CD4-positive, alpha-beta T cell treated with Interferon gamma for 1 hour (primary cell): ENCODE data around the gene ANKRD13B.

Experiments used
- DNase-seq: peaks from one replicate; pipeline ENCODE4 v3.0.0-alpha.2; 2020

The ANKRD13B gene

DNA sequence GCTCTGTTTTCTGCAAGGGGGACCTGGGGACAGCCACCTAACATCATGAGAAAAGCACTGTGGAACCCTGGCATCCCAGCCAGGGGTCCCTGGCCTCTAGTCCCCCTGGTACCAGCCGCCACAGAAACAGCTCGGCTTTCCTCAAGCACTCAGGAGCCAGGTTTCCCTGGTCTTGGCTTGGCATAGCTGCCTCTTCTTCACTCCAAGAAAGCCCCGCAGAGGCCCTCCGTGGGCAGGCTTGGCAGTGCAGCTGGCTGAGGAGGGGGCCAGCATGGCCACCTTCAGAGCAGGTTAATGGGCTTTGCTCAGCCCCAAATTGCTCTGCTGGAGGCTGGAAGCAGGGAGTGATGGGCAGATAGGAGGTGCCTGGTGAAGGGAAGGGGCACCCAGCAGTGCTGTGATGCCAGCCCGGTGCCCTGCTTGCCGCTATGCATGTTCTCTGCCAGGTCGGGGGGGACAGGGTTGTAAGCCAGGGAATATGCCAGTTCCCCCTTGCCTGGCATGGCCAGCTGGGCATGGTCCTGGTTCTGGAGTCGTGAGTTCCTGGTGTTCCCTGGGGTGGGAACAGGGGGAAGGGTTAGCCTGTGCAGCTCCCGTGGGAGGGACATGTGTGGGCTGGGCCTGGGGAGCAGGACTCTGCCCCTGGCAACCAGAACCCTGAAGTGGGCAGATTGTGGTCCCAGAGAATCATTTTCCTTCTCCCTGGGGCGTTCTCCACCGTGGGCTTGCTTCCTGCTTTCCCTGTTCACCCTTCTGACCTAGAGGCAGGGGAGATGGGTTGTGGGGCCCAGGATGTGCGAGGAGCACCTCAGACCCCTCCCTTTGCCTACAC, 3.2 kb downstream of the ANKRD13B start:
- DNase-seq: no peak

DNA sequence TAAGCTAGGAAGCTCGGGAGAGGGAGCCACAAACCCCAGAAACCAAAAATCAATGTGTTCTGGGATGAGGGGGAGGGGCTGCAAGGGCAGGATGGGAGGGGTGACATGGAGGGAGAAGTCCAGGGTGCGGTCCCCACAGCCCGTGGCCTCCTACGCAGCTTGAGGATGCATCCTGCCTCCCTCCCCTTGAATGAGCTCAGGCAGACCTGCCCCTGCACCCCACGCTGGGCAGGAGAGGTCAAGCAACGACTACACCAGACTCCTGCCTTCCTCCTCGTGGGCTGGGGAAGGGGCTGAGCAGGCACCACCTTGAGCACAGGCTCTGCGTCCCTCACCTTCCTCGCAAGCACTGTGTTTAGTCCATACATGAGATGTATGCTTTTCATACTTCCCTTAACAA, 3.9 kb downstream of the ANKRD13B start:
- no peak for DNase-seq

DNA sequence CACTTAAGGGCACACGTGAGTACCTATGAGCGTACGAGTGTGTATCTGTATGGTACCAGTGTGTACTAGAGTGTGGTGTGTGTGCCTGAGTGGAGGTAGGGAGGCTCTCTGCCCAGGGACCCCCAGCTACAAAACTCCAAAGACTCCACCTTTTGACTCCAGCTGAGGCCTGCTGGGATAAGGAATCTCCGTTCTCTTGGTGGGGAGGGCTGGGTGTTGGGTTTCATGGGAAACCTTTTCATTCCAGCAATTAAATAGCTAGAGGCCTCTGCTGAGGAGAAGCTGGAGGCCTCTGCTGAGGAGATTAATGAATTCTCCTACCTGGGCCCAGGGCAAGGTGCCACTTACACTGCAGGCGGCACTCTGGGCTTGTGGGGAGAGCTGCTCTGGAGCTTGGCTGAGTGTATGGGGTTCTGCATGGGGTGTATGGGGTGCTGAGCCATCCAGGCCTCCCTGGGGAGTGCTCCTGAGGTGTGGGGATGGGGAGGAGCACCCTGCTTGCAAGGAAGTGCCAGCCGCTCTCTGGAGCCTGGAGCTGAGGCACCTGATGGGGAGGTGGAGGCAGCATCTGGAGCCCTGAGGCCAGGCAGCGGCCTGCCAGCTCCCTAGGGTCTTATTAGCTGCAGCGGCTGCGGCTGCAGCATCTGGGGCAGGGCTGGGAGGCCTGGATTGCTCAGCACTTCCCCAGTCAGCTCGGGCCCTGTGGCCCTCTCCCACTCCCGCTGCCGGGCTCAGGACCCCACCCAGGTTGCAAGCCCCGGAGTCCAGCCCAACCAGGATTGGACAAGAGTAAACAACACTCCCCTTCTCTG, 4.6 kb downstream of the ANKRD13B start:
- DNase-seq: no peak

DNA sequence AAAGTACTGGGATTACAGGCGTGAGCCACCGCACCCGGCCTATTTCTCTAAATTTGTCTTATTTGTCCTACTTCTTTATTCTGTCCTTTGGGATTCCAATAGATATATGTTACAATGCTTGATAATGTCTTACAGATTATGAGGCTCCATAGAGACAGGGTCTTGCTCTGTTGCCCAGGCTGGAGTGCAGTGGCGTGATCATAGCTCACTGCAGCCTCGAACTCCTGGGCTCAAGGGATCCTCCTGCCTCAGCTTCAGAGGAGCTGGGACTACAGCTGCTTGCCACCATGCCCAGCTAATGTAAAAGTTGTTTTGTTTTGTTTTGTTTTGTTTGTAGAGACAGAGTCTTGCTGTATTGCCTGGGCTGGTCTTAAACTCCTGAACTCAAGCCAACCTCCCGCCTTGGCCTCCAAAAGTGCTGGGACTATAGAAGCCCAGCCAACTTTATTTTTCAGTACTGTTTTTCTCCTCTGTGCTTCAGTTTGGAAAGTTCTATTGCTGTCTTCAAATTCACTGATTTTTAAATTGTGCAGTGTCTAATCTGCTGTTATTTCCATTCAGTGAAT, 10.3 kb downstream of the ANKRD13B start:
- no peak for DNase-seq

DNA sequence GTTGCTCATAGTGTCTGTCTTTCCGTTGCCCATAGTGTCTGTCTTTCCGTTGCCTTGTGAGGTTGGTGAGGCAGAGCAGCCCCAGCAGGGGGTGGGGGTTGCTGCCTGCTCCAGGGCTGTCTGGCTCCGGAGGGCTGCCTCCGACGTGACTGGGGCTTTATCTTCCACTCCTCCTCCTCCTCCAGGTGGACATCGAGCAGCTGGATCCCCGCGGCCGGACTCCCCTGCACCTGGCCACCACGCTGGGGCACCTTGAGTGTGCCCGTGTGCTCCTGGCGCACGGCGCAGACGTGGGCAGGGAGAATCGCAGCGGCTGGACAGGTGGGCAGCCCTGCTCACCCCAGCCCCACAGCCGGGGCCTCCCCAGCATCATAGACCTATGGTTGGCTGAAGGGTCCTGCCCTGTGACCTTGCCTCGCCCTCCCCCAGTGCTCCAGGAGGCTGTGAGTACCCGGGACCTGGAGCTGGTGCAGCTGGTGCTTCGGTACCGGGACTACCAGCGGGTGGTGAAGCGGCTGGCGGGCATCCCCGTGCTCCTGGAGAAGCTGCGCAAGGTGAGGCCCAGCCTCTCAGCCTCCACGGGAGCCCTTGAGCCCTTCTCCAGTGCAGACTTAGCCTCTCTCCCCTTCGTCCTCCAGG, 14.7 kb downstream of the ANKRD13B start:
- no peak for DNase-seq

DNA sequence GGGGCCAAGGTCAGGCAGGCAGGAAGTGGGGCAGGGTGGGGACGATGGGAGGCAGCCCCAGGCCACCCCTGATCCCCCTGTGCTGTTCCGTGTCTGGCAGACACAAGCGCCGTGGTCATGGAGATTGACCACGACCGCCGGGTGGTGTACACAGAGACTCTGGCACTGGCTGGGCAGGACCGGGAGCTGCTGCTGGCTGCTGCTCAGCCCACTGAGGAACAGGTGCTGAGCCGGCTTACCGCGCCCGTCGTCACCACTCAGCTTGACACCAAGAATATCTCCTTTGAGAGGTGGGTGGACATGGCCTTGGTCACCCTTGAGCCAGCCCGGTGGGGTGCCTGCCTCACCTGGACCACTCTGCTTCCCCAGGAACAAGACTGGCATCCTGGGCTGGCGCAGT, 16.1 kb downstream of the ANKRD13B start:
- no peak for DNase-seq

DNA sequence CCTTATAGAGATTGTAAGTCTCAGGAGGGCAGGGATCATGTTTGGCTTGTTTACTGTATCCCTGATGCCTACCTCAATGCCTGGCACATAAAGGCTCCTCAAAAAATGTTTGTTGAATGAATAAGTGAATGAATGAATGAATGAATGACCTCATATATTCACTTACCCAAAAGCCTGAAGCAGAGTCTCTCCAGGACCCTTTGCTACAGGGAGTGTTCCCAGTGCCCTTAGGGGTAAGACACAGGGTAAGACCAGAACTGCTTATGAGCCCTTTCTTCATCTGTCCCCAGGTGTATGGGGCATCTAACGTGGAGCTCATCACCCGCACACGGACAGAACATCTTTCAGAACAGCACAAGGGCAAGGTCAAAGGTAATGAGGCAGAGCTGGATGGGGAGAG, 17.5 kb downstream of the ANKRD13B start:
- no peak for DNase-seq

DNA sequence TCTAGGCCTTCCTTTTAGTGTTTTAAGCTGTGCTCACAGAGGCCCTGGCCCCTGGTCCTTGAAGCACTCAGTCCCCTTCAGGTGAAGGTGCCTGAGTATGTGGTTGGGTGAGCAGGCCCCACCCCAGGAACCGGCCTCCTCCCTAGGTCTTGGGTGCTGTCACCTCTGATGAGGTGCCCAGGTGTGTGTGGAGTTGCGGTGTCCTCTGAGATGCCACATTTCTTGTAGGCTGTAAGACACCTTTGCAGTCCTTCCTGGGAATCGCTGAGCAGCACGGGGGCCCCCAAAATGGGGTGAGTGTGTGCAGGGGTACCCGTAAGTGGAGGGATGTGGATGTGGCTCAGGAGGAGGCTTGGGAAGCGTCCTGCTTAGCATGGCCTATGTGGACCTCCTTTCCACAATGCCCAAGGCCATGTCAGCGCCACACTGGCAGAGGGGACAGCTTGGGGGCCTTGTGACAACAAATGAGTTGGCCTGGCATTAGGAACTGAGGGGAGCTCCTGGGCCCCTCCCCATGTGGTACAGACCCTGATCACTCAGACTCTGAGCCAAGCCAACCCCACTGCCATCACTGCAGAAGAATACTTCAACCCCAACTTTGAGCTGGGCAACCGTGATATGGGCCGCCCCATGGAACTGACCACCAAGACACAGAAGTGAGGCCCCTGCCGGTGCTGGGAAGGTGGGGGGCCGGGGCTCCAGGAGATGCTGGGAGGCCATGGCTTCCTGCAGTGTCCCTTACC, 18.6 kb downstream of the ANKRD13B start:
- DNase-seq: no peak

DNA sequence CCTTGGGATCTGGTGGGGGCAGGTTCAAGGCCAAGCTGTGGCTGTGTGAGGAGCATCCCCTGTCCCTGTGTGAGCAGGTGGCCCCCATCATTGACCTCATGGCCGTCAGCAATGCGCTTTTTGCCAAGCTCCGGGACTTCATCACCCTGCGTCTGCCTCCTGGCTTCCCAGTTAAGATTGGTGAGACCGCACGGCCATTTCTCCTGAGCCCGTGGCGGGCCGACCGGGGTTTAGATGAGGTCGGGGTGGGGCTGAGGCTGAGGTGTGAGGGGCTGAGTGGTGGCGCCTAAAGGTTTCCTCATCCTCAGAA, 19.1 kb downstream of the ANKRD13B start:
- DNase-seq: no peak

DNA sequence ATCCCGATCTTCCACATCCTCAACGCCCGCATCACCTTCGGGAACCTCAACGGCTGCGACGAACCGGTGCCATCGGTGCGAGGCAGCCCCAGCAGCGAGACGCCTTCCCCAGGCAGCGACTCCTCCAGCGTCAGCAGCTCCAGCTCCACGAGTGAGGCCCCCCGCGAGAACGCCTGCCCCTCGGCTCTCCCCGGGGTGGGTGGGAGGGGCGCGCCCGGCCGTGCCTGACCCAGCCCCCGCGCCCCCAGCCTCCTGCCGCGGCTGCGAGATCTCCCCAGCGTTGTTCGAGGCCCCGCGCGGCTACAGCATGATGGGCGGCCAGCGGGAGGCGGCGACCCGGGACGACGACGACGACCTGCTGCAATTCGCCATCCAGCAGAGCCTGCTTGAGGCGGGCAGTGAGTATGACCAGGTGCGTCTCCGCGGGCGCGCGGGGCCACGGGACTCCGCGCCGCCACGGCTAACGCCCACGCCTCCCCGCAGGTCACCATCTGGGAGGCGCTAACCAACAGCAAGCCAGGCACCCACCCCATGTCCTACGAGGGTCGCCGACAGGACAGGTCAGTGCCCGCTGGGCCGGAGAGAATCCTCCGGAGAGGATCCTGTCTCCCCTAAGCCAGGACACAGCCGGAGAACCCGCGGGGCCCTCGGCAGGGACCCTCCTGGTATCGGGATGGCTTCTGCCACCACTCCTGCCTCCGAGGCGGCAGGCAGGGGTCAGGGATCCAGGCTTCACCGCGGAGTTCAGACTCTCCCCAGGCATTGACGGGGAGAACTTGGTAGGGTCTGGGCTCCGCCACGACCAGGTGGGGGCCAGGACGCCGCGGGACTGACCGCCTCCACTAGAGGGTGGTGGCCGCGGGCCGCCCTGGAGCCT, 19.7 kb downstream of the ANKRD13B start:
- no peak for DNase-seq

DNA sequence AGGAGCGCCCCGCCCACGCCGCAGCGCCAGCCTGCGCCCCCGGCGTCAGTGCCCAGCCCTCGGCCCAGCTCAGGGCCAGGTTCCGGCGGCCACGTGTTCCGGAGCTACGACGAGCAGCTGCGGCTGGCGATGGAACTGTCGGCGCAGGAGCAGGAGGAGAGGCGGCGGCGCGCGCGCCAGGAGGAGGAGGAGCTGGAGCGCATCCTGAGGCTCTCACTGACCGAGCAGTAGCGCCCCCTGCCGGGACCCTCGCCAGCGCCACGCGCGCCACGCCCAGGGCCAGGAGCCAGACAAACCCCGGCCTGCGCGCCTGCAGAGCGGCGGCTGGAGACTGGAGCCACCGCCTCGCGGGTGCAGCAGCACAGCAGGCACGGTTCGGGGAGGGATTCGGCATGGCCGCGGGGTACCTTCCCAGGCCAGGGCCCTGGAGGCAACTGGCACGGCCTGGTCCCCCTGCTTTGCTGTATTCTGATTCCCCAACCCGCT, 20.5 kb downstream of the ANKRD13B start:
- DNase-seq: peak; percentile 86

DNA sequence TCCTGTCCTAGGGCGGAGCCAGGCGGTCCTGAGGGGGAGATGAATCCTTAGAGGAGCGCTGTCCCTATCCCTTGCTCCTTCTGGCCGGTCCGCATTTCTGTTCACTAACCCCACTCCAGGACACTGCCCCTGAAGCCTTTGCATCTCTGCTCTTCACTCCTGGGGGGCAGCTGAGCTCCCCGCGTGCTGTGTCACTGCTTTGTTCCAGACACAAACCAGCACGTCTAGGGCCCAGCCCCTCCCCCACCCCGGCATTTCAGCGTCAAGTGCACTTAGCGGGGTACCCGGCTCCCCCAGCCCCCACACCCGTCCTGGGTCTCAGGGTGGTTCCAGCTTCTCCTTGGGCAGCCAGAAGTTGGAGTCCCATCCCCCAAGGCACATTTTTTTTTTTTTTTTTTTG, 20.9 kb downstream of the ANKRD13B start:
- no peak for DNase-seq

DNA sequence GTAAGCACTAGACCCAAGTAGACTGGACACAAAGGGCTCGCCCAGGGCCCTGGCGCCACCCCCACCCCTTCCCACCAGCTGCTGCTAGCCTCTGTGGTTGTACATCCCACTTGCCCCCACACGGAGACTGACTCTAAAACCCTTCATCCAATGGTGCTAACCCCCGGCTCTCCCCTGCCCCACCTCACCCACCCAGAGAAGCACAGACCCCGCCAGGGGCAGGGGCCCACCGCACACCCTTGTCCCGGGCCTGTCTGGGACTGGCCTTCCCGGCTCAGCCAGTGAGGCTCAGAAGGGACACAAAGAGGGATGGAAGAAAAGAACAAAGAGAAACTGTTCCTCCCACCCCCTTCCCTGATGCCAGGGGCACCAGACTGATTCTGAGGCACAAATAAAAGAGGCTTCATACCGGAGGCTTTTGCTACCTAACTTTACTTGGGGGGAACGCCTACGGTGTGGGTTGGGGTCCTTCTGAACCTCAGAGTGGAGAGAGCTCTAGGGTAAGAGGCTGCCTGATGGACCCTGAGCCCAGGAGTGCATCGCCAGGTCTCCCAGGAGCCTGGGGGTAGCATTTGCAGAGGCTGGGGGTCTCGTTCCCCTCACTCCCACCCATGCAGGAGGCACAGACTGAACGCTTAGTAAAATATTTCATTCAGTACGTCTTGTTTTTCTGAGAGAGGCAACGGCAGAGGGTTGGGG, 21.6 kb downstream of the ANKRD13B start:
- no peak for DNase-seq

DNA sequence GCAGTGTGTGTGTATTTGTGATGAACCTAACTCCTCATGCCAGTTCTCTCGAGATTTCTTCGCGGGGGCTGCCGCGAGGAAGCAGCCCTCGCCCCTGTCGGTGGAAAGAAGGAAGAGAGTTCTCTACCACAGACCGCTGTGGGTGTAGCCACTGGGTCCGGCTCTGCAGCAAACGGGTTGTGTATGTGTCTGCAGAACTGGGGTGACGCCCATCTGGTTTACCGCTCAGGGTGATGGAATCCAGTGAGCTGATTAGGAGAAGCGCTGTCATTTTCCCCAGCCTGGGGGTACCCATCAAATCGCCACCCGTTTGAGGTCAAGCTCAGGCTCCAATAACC, 22.1 kb downstream of the ANKRD13B start:
- peak; percentile 72 for DNase-seq

DNA sequence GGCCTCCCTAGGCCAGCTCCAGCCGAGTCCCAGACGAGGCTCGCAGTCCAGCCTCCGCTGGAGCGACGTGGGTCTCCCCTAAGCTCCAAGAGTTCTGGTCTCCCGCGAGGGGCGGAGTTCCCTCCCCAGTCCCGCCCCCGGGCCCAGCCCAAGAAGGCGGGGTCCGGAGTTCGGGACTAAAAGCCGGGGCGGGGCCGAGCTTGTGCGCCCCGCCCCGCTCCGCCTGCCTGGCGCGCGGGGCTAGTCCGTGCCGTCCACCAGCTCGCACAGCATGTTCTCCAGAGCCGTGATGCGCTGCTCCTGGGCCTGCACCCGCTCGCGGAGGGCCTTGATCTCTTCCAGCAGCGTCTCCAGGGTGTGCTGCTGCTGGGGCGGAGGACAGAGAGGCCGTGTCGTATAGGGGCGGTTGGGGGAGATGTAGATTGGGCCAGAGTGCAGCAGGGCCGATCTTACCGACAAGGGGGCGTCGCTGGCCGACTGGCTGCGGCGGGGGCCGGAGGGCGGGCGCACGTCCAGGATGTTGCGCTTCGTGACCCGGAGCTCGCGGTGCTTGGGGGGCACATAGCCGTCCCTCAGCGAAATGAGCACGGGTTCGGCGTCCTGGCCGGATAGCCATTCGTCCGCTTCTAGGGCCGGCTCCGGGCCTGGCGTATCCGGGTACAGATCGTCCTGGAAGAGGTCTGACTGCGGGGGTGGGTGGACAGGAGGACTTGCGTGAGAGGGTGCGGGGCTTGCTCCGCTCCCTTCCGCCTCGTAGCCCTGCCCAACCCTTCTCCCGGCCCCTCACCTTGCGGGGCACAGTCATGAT, 22.8 kb downstream of the ANKRD13B start:
- DNase-seq: peak; percentile 85

DNA sequence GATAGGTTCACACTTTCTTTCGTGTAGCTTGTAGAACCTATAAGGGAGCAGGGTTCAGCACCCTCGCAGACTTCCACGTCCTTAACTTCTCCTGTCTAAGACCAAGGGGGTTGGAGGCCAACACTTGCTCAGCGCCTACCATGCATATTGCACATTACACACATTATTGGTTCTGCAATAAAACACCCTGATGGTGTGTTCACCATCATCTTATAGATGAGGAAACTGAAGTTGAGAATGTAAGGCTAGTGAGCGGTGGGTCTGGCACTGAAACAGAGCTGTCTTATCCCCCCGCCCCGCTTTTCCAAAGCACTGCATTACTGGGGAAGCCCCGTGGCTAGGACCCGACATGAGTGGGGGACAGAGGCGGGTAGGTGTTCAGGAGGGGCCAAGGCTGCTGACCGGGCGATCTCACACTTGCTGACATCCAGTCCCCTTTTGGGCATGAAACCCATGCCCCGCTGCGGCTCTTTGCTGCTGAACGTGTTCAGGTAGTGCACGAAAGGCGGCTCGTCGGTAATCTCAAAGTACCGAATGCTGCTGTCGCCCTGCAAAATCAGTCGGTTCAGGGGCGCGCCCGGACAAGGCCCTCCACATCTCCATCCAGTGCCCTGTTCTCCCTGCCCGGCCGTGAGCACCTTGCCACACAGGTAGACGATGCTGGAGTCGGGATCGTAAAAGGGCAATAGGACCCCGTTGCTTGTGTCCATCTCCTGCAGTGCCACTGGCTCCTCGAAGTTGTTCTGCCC, 23.5 kb downstream of the ANKRD13B start:
- no peak for DNase-seq

DNA sequence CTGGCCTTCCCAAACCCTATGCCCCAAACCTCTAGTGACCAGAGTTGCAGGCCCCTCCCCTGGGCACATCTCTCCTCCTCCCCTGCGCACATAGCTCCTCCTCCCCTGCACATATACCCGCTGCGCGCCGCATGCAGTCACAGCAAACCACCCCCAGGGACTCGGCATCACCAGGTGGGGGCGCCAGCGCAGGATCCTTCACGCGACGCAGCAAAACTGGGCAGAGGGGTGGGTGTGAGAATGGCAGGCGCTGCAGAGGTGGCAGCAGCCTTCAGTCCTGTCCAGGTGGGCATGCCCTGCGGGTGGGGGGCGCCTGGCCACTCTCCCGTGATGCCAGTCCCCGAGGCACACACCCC, 24.2 kb downstream of the ANKRD13B start:
- DNase-seq: peak; percentile 89

DNA sequence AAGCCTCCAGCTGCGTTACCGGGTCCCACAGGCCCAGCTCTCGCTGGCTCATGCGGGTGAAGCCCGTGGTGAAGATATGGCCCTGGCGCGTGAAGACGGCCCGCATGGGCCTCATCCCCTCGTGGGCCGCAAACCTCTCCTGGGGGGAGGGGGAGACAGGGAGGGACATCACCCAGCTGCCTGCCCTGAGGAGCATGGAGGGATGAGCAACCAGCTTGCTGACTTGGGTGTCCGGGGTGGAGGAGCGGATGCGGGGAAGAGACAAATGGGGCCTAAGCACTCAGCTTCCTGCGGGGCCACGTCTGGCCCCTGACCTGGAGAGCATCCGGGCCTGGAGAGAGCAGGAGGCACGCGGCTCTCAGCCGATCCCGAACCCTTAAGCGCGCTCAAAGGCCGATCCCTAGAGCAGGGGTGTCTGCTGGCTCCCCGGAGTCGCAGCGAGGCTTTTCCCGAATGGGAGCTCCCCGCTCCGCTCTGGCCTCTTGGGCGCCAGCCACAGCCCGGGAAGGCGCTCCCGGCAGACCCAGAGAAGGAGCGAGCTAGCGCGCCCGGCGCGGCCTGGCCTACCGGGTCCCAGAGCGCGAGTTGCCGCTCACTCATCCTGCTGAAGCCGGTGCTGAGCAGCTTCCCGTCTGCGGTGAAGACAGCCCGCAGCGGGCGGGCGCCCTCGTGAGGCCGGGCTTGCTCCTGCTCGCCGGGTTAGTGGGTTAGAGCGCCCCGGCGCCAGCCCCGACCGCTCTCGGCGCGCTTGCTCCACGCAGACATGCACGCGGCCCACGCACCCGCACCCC, 24.7 kb downstream of the ANKRD13B start:
- peak; percentile 86 for DNase-seq
